ENCODE data around the gene AGRN. TPM values are rescaled to one million over a fixed set of nuclear protein-coding genes. Genes with fewer than 3 reads are reported as not detected.
"Not testable (repeated sequence)": the region's sequence is repeated elsewhere in the genome, so short reads cannot be mapped to it uniquely, and the experiment has no call there.

AGRN gene
- total and polyA plus RNA-seq, 8 donors = 40.5 to 166 (median 71.4) TPM

- Histone ChIP-seq H3K27ac (no peak overlapping the region), H3K9me3 (no peaks in the 10 kb centered on the region), H3K4me1 (no peaks in the 10 kb centered on the region), H3K27me3 (no peaks in the 10 kb centered on the region), H3K4me3 (no peak overlapping the region), H3K36me3 (no peaks in the 10 kb centered on the region)
- WGBS, 2 donors = 65 to 71% methylated on average over 13 of the region's 13 CpGs
- FAIRE-seq (no peak), DNase-seq (no peak), ATAC-seq (no peak)
- TF ChIP-seq, protein P1, sequence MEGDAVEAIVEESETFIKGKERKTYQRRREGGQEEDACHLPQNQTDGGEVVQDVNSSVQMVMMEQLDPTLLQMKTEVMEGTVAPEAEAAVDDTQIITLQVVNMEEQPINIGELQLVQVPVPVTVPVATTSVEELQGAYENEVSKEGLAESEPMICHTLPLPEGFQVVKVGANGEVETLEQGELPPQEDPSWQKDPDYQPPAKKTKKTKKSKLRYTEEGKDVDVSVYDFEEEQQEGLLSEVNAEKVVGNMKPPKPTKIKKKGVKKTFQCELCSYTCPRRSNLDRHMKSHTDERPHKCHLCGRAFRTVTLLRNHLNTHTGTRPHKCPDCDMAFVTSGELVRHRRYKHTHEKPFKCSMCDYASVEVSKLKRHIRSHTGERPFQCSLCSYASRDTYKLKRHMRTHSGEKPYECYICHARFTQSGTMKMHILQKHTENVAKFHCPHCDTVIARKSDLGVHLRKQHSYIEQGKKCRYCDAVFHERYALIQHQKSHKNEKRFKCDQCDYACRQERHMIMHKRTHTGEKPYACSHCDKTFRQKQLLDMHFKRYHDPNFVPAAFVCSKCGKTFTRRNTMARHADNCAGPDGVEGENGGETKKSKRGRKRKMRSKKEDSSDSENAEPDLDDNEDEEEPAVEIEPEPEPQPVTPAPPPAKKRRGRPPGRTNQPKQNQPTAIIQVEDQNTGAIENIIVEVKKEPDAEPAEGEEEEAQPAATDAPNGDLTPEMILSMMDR (IDR thresholded peaks at IDR 0.05) = no peak
- intact Hi-C loops (cut with DNase I) = loop anchor here in 2 of 3 donors (10.0 kb wide), 2 partner anchors 80 to 300 kb away; partner anchors contain the start of gene SCNN1D (in 1 of the 2)
Measured at GRCh38 chr1:985126-985525, 34.8 kb upstream of the AGRN start.

DNA sequence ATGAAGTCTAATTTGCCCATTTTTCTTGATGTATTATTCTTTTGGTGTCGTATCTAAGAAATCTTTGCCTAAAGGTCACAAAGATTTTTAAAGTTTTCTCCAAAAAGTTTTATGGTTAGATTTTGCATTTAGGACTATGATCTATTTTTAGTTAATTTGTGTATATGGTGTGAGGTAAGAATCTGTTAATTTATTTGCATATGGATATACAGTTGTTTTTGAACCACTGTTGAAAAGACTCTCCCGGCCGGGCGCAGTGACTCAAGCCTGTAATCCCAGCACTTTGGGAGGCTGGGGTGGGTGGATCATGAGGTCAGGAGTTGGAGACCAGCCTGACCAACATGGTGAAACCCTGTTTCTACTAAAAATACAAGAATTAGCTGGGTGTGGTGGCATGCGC lies 31.9 kb upstream of the AGRN start:
- ATAC-seq, H3K9me3 ChIP-seq, H3K27me3 ChIP-seq, FAIRE-seq, DNase-seq, H3K36me3 ChIP-seq, H3K27ac ChIP-seq, H3K4me1 ChIP-seq, H3K4me3 ChIP-seq: not testable (repeated sequence)
- WGBS, 2 donors = 79 to 89% methylated on average over 5 of the region's 5 CpGs
- intact Hi-C loops (cut with DNase I) = loop anchor here in 2 of 3 donors (10.0 kb wide), 2 partner anchors 77 to 297 kb away; partner anchors contain the start of gene SCNN1D (in 1 of the 2)

DNA sequence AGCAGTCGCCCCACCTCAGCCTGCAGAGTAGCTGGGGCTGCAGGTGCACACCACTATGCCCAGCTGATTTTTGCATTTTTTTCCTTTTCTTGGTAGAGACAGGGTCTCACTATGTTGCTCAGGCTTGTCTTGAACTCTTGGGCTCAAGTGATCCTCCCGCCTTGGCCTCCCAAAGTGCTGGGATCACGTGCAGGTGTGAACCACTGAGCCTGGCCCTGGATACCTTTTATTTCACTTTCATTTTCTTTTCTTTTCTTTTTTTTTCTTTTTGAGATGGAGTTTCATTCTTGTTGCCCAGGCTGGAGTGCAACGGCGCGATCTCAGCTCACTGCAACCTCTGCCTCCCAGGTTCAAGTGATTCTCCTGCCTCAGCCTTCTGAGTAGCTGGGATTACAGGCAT lies 28.6 kb upstream of the AGRN start:
- intact Hi-C loops (cut with DNase I); FAIRE-seq; H3K4me3 ChIP-seq; DNase-seq; H3K9me3 ChIP-seq; H3K4me1 ChIP-seq; ATAC-seq; H3K36me3 ChIP-seq; H3K27me3 ChIP-seq; H3K27ac ChIP-seq: not testable (repeated sequence)
- WGBS, 2 donors = 89 to 93% methylated on average over 6 of the region's 6 CpGs

DNA sequence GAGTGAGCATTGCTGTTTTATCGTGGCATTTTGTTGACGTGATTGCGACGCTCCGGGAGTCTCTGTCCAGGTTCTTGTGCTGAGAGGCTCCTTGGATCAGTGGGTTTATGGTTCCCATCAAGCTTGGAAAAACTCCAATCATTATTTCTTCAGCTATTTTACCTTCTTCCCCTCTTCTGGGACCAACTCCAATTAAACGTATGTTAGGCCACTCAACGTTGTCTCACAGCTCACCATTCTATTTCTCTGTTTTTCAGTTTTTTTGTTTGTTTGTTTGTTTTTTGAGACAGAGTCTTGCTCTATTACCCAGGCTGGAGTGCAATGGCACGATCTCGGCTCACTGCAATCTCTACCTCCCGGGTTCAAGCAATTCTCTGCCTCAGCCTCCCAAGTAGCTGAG lies 28.0 kb upstream of the AGRN start:
- FAIRE-seq (no peak), DNase-seq (no peak), ATAC-seq (no peak)
- no peaks in the 10 kb centered on the region for H3K36me3 ChIP-seq
- no peak overlapping the region for H3K4me3 ChIP-seq
- no peaks in the 10 kb centered on the region for H3K27me3 ChIP-seq
- TF ChIP-seq, protein P1 (IDR thresholded peaks at IDR 0.05) = no peak
- H3K4me1 ChIP-seq = no peaks in the 10 kb centered on the region
- intact Hi-C loops (cut with DNase I) = no loop called here
- H3K9me3 ChIP-seq = no peaks in the 10 kb centered on the region
- H3K27ac ChIP-seq = no peak overlapping the region
- 95 to 97% methylated on average over 10 of the region's 10 CpGs for WGBS, 2 donors

- DNase-seq (no peak), ATAC-seq (no peak), FAIRE-seq (no peak)
- Histone ChIP-seq H3K4me3 (no peak overlapping the region), H3K27ac (no peak overlapping the region), H3K4me1 (no peaks in the 10 kb centered on the region), H3K27me3 (no peaks in the 10 kb centered on the region), H3K9me3 (no peaks in the 10 kb centered on the region), H3K36me3 (no peaks in the 10 kb centered on the region)
- WGBS, 2 donors = 86 to 91% methylated on average over 7 of the region's 7 CpGs
- TF ChIP-seq, protein P1 (IDR thresholded peaks at IDR 0.05) = no peak
- intact Hi-C loops (cut with DNase I) = no loop called here
Measured at GRCh38 chr1:992362-992761, 27.6 kb upstream of the AGRN start.

- WGBS, 2 donors = 76 to 77% methylated on average over 15 of the region's 15 CpGs
- Histone ChIP-seq H3K4me1 (no peaks in the 10 kb centered on the region), H3K4me3 (no peak overlapping the region), H3K9me3 (no peaks in the 10 kb centered on the region), H3K27ac (no peak overlapping the region), H3K27me3 (no peaks in the 10 kb centered on the region), H3K36me3 (no peaks in the 10 kb centered on the region)
- FAIRE-seq = no peak
- TF ChIP-seq, protein P1 (IDR thresholded peaks at IDR 0.05) = no peak
- DNase-seq = no peak
- no peak for ATAC-seq
- intact Hi-C loops (cut with DNase I) = no loop called here
Measured at GRCh38 chr1:993379-993995, 26.4 kb upstream of the AGRN start.

GRCh38 chr1:994546-994945 lies 25.4 kb upstream of the AGRN start:
- H3K9me3 ChIP-seq; ATAC-seq; H3K36me3 ChIP-seq; H3K4me1 ChIP-seq; intact Hi-C loops (cut with DNase I); H3K27ac ChIP-seq; H3K27me3 ChIP-seq; FAIRE-seq; H3K4me3 ChIP-seq: not testable (repeated sequence)
- WGBS, 2 donors = 74 to 76% methylated on average over 6 of the region's 6 CpGs
- DNase-seq = peak in 1 of 6 donors; percentile 31

Data from pancreas (tissue), 10 donors.